HG03565 (cell line): Measurements from ENCODE around the gene MYH10.
"Not testable (repeated sequence)": the region's sequence is repeated elsewhere in the genome, so short reads cannot be mapped to it uniquely, and the experiment has no call there.

Source experiments
- ATAC-seq: cut with Tn5 transposase; IDR thresholded peaks from one replicate; pipeline ENCODE4 v1.9.1; 2021; ENCODE audit warnings: mild to moderate bottlenecking, moderate library complexity; ENCODE audit not compliant: unreplicated experiment

MYH10 gene

DNA sequence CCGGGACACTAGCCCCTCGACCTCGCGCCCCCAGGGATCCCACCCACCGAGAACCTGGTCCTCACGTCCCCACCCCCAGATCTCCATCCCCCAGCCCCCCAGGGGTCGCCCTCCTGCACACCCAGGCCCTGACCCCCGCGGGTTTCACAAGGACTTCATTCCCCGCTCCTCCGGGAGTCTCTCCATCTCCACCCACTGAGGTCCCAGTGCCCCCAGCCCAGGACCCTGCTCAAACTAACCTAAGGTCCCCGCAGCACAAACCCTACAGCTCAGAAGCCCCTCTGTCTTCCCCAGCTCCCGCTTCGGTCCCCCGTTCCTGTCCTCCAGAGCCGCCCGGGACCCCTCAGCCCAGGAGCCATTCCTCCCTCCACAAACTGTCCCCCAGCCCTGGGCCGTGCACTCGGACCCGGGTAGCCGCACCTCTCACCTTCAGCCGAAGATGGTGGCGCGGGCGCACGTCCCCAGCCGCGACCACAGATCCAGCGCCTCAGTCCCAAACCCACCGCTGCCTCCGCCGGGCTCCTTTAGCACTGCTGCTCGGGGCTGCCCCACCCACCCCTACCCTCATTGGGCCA is at the start of gene MYH10:
Gene MYH10 (minus strand): TSS at position 499 of the 575 bp plus-strand sequence. CDS start 7,479 bp downstream, outside the sequence.
- ATAC-seq: no peak

DNA sequence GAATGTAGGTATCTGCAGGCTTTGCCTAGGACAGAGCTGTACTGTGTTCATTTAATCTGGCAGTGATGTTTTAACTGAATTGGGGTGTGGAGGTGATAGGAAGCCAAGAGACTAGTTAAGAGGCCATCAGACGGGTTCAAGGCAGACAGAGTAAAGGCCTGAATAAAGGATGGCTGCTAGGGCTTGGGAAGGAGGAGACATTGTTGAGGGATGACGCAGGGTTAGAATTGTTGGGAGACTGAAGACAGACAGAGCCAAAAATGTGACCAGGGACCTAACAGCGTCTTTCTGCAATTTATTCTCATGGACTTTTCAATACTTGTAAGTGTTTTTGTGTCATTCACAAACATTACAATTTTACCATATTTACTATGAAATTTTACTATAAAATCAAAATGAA is 48.6 kb upstream of the MYH10 start:
- no peak for ATAC-seq

DNA sequence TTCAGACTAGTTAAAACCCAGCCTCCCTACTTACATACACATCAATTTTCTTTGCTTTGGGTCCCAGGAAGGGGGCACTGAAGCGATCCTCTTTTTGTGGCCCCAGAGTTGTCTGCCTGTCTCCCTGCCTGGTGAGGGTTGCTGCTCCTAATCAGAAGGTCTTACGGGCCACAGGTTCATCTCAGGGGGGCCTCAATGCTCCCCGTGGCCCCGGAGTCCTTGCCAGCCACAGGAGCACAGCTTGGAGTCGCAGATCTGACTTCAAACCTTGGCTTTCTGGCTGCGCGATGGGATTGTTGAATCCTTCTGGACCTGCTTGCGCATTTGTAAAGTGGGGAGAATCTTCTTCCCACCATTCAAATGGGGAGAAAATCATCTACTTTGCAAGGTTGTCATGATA is 44.8 kb upstream of the MYH10 start:
- ATAC-seq: no peak

DNA sequence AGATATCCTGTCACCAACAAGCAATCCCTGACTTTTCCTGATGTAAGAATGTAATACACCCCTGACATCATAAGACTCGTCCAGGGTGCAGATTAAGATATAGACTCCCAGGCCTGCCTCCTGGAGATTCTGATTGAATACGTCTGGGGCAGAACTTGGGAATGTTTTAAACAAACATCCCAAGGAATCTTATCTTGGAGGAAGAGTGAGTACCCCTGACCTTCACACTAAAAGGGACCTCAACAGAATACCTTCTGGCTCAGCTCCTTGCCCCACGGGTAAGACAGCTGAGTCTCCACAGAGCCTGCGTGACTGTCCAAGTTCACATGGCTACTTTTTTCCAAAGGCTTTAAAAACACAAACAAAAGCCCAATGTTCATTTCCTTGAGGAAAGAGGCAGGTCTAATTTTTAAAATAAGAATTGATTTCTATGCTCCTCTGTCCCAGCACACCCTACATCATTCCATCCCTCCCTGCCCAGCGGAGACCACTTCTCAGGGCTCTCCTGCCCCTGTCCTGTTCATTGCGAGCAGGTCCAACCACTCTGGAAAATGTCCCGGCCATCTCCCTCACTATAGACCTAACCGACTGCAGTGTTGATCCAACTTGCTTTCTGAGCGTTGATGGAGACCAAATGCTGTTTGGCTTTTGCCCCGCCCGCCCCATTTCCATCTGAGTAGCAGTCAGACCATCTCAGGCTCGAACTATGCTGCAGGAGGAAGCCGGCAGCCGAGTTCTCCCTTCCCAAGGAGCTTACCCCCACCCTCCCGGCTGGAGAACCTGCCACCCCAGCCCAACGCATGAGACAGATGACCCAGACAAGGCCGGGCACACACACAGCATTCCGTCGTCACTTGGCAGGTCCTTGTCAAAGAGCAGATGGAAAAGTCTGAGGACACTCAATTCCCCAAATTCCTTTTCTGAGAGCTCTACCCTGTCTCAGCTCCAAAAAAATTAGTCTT is 44.1 kb upstream of the MYH10 start:
- ATAC-seq: no peak

DNA sequence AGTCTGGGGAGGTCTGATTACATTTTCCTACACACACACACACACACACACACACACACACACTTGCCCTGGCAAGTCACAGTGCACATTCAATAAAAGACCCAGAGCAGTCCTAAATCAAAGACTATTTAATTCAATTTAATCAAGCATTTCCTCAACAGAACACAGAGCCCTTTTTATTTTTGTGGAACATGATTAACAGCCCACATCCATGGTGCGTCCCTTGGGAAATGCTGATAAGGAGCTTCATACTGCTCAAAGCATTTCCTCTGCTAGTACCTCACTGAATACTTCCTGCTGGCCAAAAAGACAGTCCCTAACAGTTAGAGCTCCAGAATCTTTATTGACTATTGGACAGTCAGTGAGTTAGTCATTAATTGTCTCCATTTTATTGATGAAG is 43.1 kb upstream of the MYH10 start:
- ATAC-seq: no peak

DNA sequence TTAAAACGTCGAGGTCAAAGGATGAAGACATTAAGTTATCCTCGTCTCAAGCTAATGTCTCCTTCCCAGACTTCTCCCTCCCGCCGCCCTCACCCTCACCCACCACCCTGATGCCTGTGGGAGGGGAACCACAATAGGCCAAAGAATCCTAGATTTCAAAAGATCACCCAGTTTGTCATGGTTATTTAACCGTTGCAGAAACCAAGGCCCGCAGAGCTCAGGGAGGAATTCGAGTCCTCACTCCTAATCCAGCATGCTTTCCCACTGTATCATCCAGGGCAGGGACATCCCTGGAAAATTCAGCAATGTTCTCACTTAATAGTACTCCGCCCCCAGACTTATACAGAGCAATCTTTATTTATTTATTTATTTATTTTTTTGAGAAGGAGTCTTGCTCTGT is 41.8 kb upstream of the MYH10 start:
- ATAC-seq: no peak

DNA sequence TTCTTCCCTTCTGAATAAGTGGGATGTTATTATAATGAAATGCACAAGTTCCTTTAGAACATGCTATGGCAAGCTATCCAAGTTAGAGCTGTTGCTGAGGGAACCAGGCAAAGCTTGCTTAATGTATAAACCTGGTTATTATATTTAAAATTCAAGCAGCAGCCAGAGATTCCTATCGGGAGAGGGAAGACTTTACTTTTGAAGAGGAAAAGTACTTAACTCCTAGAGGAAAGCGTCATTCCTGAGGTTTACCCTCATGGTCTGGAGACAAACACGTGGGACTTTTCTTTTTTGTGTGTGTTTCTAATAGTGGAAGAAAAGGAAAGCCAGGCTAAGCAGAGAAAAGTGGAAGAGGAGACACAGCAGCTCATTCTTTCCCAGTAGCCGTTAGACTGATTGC is 39.9 kb upstream of the MYH10 start:
- ATAC-seq: no peak

DNA sequence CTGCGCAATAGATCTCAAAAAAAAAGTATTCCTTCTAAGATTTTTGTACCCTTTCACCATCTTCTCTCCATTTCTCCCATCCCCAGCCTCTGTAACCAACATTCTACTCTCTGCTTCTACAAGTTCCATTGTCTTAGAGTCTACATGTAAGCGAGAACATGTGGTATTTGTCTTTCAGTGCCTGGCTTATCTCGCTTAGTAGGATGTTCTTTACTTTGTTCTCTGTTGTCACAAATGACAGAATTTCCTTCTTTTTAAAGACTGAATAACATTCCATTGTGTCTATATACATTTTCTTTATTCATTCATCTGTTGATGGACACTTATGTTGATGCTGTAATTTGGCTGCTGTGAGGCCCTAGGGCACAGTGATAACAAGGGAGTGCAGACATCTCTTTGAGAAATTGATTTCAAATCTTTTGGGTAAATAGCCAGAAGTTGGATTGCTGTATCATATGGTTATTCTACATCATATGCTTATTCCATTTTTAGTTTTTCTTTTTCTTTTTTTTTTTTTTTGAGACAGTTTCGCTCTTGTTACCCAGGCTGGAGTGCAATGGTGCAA is 37.7 kb upstream of the MYH10 start:
- no peak for ATAC-seq

DNA sequence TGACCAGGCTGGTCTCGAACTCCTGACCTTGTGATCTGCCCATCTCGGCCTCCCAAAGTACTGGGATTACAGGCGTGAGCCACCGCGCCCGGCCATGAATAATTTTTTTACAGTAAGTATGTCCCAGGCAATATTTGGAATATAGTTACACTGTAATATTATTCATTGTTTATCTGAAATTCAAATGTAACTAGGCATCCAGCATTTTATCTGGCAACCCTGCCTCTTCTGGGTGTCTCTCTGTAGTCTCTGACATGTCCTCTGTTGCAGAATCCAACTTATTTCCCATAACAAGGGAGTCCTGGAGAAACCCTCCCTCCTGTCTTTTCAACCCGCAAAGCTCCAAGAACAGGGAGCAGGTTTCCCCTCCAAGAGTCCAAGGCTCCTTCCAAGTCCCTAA is 36.9 kb upstream of the MYH10 start:
- no peak for ATAC-seq

DNA sequence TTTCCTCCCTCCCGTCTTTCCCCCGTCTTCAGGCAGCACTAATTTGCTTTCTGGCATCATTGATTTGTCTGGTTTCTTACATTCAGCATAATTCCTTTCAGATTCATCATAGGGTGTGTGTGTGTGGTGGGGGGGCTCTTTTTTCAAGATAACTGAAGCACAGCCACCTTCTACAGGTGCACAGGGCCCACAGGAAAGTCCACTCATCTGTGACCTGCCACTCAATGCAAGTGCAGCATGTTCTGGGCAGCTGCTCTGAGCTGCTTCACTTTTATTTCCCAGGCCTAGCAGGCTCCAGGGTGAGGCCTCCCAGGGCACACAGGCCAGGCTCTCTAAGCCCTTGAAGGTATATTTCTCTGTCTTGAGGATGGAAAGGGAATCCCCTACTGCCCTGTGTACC is 35.2 kb upstream of the MYH10 start:
- no peak for ATAC-seq

DNA sequence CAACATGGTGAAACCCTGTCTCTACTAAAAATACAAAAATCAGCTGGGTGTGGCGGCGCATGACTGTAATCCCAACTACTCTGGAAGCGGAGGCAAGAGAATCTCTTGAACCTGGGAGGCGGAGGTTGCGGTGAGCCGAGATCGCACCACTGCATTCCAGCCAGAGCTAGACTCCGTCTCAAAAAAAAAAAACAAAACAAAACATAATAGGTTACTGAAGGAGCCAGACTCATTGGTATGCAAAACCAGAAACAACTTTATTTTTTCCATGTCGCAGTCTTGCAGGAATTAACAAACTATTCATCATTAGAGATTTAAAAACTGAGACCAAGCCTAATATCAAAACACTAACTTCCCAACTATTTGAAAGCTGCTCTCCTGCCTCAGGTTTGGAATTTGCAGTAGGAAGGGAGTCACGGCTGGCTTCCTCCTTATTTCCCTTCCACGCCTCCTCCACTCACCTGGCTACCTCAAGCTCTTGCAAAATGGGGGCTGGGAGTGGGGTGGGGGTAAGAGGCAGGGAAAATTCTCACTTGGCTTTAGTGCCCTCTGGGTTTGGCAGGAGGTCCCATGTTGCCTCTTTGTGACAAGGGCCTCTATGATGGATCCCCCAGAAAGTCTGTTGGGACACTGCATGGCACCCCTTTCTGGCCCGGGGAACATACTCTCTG is 34.1 kb upstream of the MYH10 start:
- ATAC-seq: no peak

DNA sequence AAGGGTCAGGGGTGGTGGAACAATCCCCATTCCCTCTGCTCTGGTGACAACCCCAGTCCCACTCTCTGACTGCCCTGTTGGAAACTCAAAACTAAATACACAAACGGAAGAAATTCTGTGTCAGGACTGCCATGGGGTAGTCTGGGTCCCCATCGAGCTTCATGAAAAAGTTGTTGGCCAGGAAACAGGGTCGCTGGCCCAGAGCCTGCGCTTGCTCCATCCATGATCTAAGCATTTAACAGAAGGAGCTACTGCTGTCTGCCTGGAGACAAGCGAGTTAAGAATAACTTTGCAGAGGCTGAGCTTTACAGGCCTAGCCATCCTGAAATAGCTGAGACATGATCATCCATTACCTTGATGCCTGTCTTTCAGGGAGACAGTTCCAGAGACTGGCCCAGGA is 32.4 kb upstream of the MYH10 start:
- no peak for ATAC-seq

DNA sequence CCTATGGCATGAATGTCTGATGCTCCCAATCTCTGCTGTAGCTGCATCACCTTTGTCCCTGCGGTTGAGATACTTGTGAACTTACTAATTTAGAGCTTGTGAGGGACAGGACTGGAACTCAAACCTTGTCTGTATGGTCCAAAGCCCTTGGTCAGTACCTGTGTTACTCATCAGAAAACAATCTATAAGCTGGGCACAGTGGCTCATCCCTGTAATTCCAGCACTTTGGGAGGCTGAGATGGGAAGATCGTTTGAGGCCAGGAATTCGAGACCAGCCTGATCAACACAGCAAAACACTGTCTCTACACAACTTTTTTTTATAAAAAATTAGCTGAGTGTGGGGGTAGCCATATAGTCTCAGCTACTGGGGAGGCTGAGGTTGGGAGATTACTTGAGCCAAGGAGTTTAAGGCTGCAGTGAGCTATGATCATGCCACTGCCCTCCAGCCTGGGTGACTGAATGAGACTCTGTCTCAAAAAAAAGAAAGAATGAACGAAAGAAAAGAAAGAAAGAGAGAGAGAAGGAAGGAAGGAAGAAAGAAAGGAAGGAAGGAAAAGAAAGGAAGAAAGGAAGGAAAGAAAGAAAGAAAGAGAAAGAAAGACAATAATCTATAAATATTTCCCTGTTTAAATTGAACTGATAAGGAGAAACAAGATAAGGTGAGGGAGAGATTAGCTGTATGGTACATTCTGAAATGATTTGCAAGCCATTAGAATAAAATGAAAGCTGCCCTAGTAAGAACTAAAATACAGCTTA is 31.7 kb upstream of the MYH10 start:
- ATAC-seq: no peak

DNA sequence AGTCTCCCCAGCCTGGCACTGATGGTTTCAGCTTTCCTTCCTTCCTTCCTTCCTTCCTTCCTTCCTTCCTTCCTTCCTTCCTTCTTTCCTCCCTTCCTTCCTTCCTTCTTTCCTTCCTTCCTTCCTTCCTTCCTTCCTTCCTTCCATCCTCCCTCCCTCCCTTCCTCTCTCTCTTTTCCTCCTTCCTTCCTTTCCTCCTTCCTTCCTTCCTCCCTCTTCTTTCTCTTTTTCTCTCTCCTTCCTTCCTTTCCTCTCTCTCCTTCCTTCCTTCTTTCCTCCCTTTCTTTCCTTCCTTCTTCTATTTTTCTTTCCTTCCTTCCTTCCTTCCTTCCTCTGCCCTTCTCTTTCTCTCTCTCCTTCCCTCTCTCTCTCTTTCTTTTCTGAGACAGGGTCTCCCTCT is 30.2 kb upstream of the MYH10 start:
- ATAC-seq: not testable (repeated sequence)

DNA sequence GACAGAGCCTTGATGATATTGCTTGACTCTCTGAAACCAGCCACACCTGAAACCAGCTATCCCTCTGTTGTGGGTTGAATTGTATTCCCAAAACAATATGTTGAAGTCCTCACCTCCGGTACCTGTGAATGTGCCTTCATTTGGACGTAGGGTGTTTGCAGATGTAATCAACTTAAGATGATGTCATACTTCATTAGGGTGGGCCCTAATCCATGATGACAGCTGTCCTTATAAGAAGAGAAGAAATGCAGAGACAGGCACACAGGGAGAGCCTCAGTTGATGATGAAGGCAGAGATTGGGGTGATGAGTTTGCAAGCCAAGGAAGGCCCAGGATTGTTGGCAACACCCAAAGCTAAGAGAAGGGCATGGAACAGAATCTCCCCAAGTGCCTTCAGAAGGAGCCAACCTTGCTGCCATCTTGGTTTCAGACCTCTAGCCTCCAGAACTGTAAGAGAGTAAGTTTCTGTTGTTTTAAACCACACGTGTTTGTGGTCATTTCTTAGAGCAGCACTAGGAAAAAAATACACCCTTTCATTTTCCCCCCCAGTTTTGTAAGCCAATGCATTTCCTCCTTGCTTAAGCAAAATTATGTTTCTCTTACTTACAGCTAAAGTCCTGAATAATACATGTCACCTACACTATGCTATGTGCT is 29.4 kb upstream of the MYH10 start:
- no peak for ATAC-seq

DNA sequence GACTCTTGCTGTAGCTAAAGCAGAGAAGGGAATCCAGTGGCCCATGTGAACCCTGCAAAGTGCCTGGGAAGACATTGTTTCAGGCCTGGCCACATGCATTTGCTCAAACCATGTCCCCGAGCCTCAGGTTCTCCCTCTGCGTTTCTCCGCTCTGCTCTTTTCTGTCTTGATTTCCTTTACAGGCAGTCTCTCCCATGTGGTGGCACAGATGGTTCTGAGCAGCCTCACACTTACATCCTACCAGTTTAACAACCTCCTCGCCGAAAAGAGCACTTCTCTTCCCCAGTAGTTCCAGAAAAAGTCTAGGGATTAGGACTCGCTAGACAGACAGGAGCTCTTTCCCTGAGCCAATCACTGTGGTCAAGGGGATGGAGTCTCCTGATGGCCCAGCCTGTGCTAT is 28.3 kb upstream of the MYH10 start:
- no peak for ATAC-seq

DNA sequence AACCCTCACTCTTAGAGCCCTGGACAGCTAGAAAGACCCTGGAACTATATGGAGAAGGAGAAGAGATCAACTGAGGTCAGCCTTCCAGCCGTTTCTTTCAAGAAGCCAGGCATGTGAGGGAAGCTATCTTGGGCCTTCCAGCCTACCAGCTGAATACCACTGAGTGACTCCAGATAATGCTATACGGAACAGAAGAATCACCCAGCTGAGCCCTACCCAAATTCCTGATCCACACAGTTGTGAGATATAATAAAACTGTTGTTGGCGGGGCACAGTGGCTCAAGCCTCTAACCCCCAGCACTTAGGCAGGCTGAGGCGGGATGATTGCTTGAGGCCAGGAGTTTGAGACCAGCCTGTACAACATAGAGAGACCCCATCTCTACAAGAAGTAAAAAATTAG is 26.2 kb upstream of the MYH10 start:
- no peak for ATAC-seq

DNA sequence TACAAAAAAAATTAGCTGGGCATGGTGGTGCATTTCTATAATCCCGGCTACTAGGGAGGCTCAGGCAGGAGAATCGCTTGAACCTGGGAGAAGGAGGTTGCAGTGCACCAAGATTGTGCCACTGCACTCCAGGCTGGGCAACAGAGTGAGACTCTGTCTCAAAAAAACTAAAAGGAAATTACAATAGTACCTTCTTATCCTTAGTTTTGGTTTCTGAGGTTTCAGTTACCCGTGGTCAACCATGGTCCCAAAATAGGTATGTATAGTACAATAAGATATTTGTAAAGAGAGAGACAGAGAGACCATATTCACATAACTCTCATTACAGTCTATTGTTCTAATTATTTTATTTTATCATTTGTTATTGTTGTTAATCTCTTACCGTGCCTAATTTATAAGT is 24.3 kb upstream of the MYH10 start:
- ATAC-seq: no peak

DNA sequence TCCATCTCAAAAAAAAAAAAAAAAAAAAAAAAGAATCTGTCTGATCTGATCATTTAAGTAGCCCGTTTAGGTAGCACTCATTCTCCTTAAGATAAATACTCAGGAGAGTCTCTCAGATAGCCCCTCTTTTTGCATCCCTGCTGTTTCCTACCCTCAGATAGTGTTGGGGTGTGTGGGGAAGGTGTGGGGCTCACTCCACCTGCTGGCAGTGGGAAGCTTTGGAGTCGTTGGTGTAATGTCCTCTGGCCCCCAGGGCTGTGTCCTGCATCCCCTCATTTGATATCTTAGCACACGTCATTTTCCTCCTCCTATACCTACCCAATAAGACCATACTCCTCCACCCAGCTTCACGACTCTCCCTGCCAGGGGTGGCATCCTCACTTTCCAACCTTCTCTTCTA is 20.5 kb upstream of the MYH10 start:
- ATAC-seq: no peak

DNA sequence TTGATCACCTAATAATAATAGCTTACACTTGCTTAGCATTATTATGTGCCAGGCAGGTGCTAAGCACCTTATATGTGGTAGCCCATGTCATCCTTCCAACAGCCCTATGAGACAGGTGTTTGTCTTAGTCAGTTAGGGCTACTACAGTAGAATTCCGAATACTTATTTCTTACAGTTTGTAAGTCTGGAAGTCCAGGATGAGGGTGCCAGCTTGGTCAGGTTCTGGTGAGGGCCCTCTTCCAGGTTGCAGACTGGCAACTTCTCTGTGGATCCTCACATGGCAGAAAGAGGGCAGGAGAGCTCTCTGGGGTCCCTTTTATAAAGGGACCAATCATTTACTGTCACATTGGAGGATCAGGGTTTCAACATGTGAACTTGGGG is 19.6 kb upstream of the MYH10 start:
- ATAC-seq: no peak
